T-cell (primary cell): ENCODE data around the gene DEFB114. TPM values are rescaled to one million over a fixed set of nuclear protein-coding genes. Genes with fewer than 3 reads are reported as not detected.

Experiments
- ATAC-seq, 4 experiments: fragments of 200-7000 bp in 3 of 4; fragments of 150-1000 bp in 1 of 4; cut with Tn5 transposase; replicated peaks in 1 of 4; 1 replicate in 3 of 4; 2 replicates in 1 of 4; pipeline ENCODE4 v1.10.0; 2021; ENCODE audit warnings: moderate library complexity in 3 of 4, mild to moderate bottlenecking in 2 of 4, moderate number of reproducible peaks in 1 of 4
- CTCF ChIA-PET, 2 donors: fragments of 300-600 bp; sonication (Branson Sonifier 250); formaldehyde crosslinking; loops; one replicate each; lab custom pipeline; 2022; ENCODE audit warnings: antibody characterized with exemption in 2 of 2; lab: Charles Lee
- POLR2A ChIA-PET, 2 donors: fragments of 300-600 bp; sonication (Branson Sonifier 250); formaldehyde crosslinking; loops; one replicate each; lab custom pipeline; 2022; ENCODE audit warnings: antibody characterized with exemption in 2 of 2; lab: Charles Lee
- DNase-seq, 35 experiments: peaks; one replicate each; pipeline versions ENCODE4 v3.0.0 to v3.0.0-alpha.2; 2013 to 2023
- H3K27ac ChIP-seq: one replicate; pipeline ENCODE4 v1.5.1; 2013; ENCODE audit warnings: low read length
- H3K27me3 ChIP-seq, 2 experiments: replicated peaks in 1 of 2; 1 replicate in 1 of 2; 2 replicates in 1 of 2; pipeline versions ENCODE4 v1.6.1 to v1.7.0; 2013; ENCODE audit warnings: low read length in 1 of 2, mixed read lengths in 1 of 2; ENCODE audit not compliant: control insufficient read depth in 2 of 2, insufficient read depth in 2 of 2; ENCODE audit errors: extremely low read depth in 1 of 2
- H3K36me3 ChIP-seq, 2 donors: 1 replicate in 1 of 2; 2 replicates in 1 of 2; pipeline versions ENCODE4 v1.6.1 to v1.7.0; 2013; ENCODE audit warnings: low read length in 1 of 2; ENCODE audit not compliant: control insufficient read depth in 2 of 2, insufficient read depth in 1 of 2; ENCODE audit errors: extremely low read depth in 1 of 2
- H3K4me1 ChIP-seq, 2 experiments: 1 replicate in 1 of 2; 2 replicates in 1 of 2; pipeline versions ENCODE4 v1.6.1 to v1.7.0; 2013; ENCODE audit warnings: low read length in 2 of 2, mixed read lengths in 1 of 2; ENCODE audit not compliant: insufficient read depth in 2 of 2, control insufficient read depth in 1 of 2; ENCODE audit errors: extremely low read depth in 1 of 2
- H3K4me3 ChIP-seq, 2 donors: 1 replicate in 1 of 2; 2 replicates in 1 of 2; pipeline versions ENCODE4 v1.5.1 to v1.7.0; 2013; ENCODE audit warnings: mild to moderate bottlenecking in 2 of 2, low read length in 1 of 2, moderate library complexity in 1 of 2; ENCODE audit not compliant: control insufficient read depth in 1 of 2; ENCODE audit errors: extremely low read depth in 1 of 2
- H3K9me3 ChIP-seq: 2 replicates; pipeline ENCODE4 v1.7.0; 2013
- H3K27ac Mint-ChIP-seq, 2 donors: one replicate each; pipeline ENCODE4 v1.8.0; 2020 to 2021; ENCODE audit warnings: mild to moderate bottlenecking in 2 of 2, mixed read lengths in 2 of 2
- H3K27me3 Mint-ChIP-seq, 2 donors: one replicate each; pipeline ENCODE4 v1.8.0; 2021 to 2022; ENCODE audit warnings: mixed read lengths in 2 of 2
- H3K36me3 Mint-ChIP-seq: one replicate; pipeline ENCODE4 v1.8.0; 2021; ENCODE audit warnings: mixed read lengths
- H3K4me1 Mint-ChIP-seq, 3 donors: one replicate each; pipeline ENCODE4 v1.8.0; 2020 to 2022; ENCODE audit warnings: mixed read lengths in 3 of 3, mild to moderate bottlenecking in 1 of 3
- H3K4me3 Mint-ChIP-seq, 3 donors: one replicate each; pipeline ENCODE4 v1.8.0; 2020 to 2022; ENCODE audit warnings: mild to moderate bottlenecking in 3 of 3, mixed read lengths in 3 of 3, moderate library complexity in 3 of 3
- H3K9me3 Mint-ChIP-seq, 3 donors: one replicate each; pipeline ENCODE4 v1.8.0; 2020 to 2022; ENCODE audit warnings: mixed read lengths in 3 of 3
- WGBS: methylation state at CpG from one replicate; pipeline ENCODE4 v1.1.5; 2013; ENCODE audit warnings: missing lambda C conversion rate; ENCODE audit not compliant: insufficient coverage; 5-methylcytosine and 5-hydroxymethylcytosine counted together
- total RNA-seq, 35 experiments: library from RNA in 6 of 35; stranded (reverse) in 6 of 35; fragments of 120-200 nt in 1 of 35; gene quantifications; one replicate each; pipeline versions ENCODE4 v1.2.1 to v1.2.4 and lab custom pipeline; 2013 to 2026

DEFB114 gene, protein sequence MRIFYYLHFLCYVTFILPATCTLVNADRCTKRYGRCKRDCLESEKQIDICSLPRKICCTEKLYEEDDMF
- total RNA-seq (not detected), total RNA-seq (lab: John Stamatoyannopoulos, UW) (0 reads per million in 29 experiments)
- total RNA-seq (2013) = not detected

- ATAC-seq = no peak
- no peaks in the 10 kb centered on the region for H3K4me1 Mint-ChIP-seq
Measured at GRCh38 chr6:49964064-49964463, at the start of gene DEFB114. Gene DEFB114 (minus strand): TSS chr6:49964164. CDS start chr6:49964105, 59 bp downstream.

GRCh38 chr6:50007819-50008218 lies 43.9 kb upstream of the DEFB114 start:
- no peak for ATAC-seq
- no peaks in the 10 kb centered on the region for H3K9me3 ChIP-seq
- Mint-ChIP-seq H3K27me3 (no peaks in the 10 kb centered on the region), H3K27ac (no peak overlapping the region), H3K36me3 (no peaks in the 10 kb centered on the region), H3K4me3 (no peak overlapping the region), H3K9me3 (peaks cover 6 to 9% (median 8%) of the 10 kb centered on the region in 3 donors), H3K4me1 (no peaks in the 10 kb centered on the region)
- no peaks in the 10 kb centered on the region for H3K27me3 ChIP-seq
- CTCF ChIA-PET = no interaction called here
- no peak overlapping the region for H3K4me3 ChIP-seq
- no peak for DNase-seq
- POLR2A ChIA-PET = no interaction called here
- WGBS = 78% methylated on average over 1 of the region's 3 CpGs
- H3K36me3 ChIP-seq = no peaks in the 10 kb centered on the region
- no peak overlapping the region for H3K27ac ChIP-seq
- no peaks in the 10 kb centered on the region for H3K4me1 ChIP-seq

More at GRCh38 chr6:49964064-49964463, at the start of gene DEFB114:
- peaks cover 0 to 1% (median under 1%) of the 10 kb centered on the region in 3 donors for H3K9me3 Mint-ChIP-seq
- WGBS = no CpG with 5 or more reads among the region's 2 CpGs
- H3K4me3 Mint-ChIP-seq = no peak within 1 kb of the TSS
- no peaks in the 10 kb centered on the region for H3K36me3 Mint-ChIP-seq
- ChIA-PET CTCF (no interaction called here), POLR2A (no interaction called here)
- Histone ChIP-seq H3K9me3 (no peaks in the 10 kb centered on the region), H3K27ac (no peak within 1 kb of the TSS), H3K4me3 (no peak within 1 kb of the TSS), H3K36me3 (no peaks in the 10 kb centered on the region), H3K4me1 (no peaks in the 10 kb centered on the region), H3K27me3 (no peaks in the 10 kb centered on the region)
- DNase-seq = no peak
- no peaks in the 10 kb centered on the region for H3K27me3 Mint-ChIP-seq
- no peak within 1 kb of the TSS for H3K27ac Mint-ChIP-seq

DNA sequence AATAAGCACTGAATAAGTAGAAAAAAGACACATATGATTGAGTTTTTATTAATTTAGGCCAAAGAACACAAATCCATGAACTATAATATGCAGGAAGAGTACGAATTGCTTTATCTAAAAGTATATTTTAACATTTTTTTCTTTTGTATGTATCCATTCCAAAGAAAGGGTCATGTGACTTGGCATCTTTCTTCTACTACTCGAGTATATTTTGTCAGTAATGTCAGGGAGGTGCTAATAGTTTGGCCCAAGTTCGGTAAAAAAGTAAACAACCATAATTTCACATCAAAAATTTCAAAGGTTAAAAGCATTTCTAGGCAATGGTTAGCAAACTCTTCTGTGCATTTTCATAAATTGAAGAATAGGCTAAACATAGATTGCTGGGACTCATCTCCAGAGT lies 39.2 kb upstream of the DEFB114 start:
- ChIA-PET CTCF (no interaction called here), POLR2A (no interaction called here)
- ATAC-seq (no peak), DNase-seq (no peak)
- H3K27me3 Mint-ChIP-seq = no peaks in the 10 kb centered on the region
- Histone ChIP-seq H3K36me3 (no peaks in the 10 kb centered on the region), H3K27ac (no peak overlapping the region), H3K27me3 (no peaks in the 10 kb centered on the region), H3K4me3 (no peak overlapping the region), H3K4me1 (no peaks in the 10 kb centered on the region), H3K9me3 (no peaks in the 10 kb centered on the region)
- no peaks in the 10 kb centered on the region for H3K4me1 Mint-ChIP-seq
- H3K27ac Mint-ChIP-seq = no peak overlapping the region
- peaks cover 3 to 14% (median 13%) of the 10 kb centered on the region in 3 donors for H3K9me3 Mint-ChIP-seq
- WGBS = no CpG with 5 or more reads among the region's 3 CpGs
- no peaks in the 10 kb centered on the region for H3K36me3 Mint-ChIP-seq
- H3K4me3 Mint-ChIP-seq = no peak overlapping the region

DNA sequence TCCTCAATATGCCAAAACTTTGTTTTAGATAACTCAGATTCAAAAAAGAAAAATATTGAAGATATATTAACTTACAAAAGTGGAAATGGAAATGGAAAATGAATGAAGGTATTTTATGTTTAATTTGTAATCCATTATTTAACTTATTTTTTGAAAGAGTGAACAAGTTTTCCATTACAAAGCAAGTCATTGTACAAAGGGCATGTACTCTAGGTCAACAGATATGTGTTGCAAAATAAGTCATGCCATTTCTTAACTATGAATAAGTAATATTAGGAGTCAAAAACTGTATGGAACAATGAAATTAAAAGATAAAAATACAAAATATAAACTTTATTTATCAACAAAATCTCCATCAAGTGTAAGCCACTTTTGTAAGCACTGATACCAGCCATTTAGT lies 31.3 kb upstream of the DEFB114 start:
- Histone ChIP-seq H3K4me1 (no peaks in the 10 kb centered on the region), H3K27ac (no peak overlapping the region), H3K36me3 (no peaks in the 10 kb centered on the region), H3K9me3 (no peaks in the 10 kb centered on the region), H3K4me3 (no peak overlapping the region), H3K27me3 (no peaks in the 10 kb centered on the region)
- ATAC-seq (no peak), DNase-seq (no peak)
- ChIA-PET CTCF (no interaction called here), POLR2A (no interaction called here)
- peaks cover 0 to 8% (median 4%) of the 10 kb centered on the region in 3 donors for H3K9me3 Mint-ChIP-seq
- H3K27me3 Mint-ChIP-seq = no peaks in the 10 kb centered on the region
- H3K4me1 Mint-ChIP-seq = no peaks in the 10 kb centered on the region
- H3K4me3 Mint-ChIP-seq = no peak overlapping the region
- H3K36me3 Mint-ChIP-seq = no peaks in the 10 kb centered on the region
- no peak overlapping the region for H3K27ac Mint-ChIP-seq

DNA sequence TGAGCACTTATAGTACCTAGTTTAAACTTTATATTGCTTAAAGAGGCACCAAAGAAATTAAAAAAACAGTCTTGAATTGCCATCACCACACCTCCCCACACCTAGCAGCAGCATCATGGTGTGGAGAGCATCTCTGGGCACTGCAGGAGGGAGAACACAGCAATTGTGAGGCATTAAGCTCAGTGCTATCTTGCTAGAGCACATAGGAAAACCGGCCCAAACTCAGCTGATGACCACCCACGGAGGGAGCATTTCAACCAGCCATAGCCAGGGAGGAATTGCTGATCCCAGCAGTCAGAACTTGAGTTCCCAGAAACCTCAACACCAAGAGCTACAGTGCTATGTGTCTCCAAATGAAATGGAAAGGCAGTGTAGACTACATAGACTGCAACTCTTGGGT lies 24.9 kb upstream of the DEFB114 start:
- Histone ChIP-seq H3K27ac (no peak overlapping the region), H3K4me3 (no peak overlapping the region), H3K36me3 (no peaks in the 10 kb centered on the region), H3K9me3 (no peaks in the 10 kb centered on the region), H3K4me1 (no peaks in the 10 kb centered on the region), H3K27me3 (no peaks in the 10 kb centered on the region)
- no peaks in the 10 kb centered on the region for H3K27me3 Mint-ChIP-seq
- no peak for ATAC-seq
- ChIA-PET POLR2A (no interaction called here), CTCF (no interaction called here)
- H3K9me3 Mint-ChIP-seq = peaks cover 0 to 8% (median 8%) of the 10 kb centered on the region in 3 donors
- 67% methylated on average over 2 of the region's 2 CpGs for WGBS
- no peaks in the 10 kb centered on the region for H3K4me1 Mint-ChIP-seq
- no peak overlapping the region for H3K27ac Mint-ChIP-seq
- no peaks in the 10 kb centered on the region for H3K36me3 Mint-ChIP-seq
- H3K4me3 Mint-ChIP-seq = no peak overlapping the region
- DNase-seq = no peak

- H3K27ac Mint-ChIP-seq = no peak overlapping the region
- H3K4me3 Mint-ChIP-seq = no peak overlapping the region
- H3K27me3 ChIP-seq = no peaks in the 10 kb centered on the region
- ChIA-PET POLR2A (no interaction called here), CTCF (no interaction called here)
- no peaks in the 10 kb centered on the region for H3K4me1 Mint-ChIP-seq
- peaks cover 0 to 6% (median 5%) of the 10 kb centered on the region in 3 donors for H3K9me3 Mint-ChIP-seq
- H3K27me3 Mint-ChIP-seq = no peaks in the 10 kb centered on the region
- no peak overlapping the region for H3K4me3 ChIP-seq
- H3K36me3 Mint-ChIP-seq = no peaks in the 10 kb centered on the region
- H3K4me1 ChIP-seq = no peaks in the 10 kb centered on the region
- no peak overlapping the region for H3K27ac ChIP-seq
- DNase-seq (no peak), ATAC-seq (no peak)
- WGBS = 100% methylated on average over 1 of the region's 2 CpGs
- H3K36me3 ChIP-seq = no peaks in the 10 kb centered on the region
- H3K9me3 ChIP-seq = no peaks in the 10 kb centered on the region
Measured at GRCh38 chr6:49987749-49988148, 23.8 kb upstream of the DEFB114 start.

DNA sequence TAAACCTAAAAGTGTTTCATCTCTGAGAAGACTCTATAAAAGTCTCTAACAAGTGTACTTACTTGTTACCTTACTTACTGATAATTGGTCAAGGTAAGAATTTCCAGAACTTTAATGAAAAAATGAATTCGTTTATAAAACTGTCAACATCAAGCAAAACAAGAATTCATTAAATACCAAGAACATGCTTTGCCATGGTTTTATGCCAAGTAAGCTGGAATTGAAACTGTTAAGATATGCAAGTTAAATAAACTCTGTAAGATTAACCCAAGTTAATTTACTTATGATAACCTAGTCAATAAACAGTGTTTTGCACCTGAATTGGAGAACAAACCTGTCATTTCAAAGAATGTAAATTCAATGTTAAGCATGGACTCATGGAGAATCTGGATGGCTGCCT lies 22.6 kb upstream of the DEFB114 start:
- CTCF ChIA-PET = no interaction called here

More for the DNA sequence above, 22.6 kb upstream of the DEFB114 start:
- Mint-ChIP-seq H3K4me1 (no peaks in the 10 kb centered on the region), H3K27me3 (no peaks in the 10 kb centered on the region), H3K36me3 (no peaks in the 10 kb centered on the region), H3K4me3 (no peak overlapping the region), H3K27ac (no peak overlapping the region), H3K9me3 (peaks cover 0 to 7% (median 0%) of the 10 kb centered on the region in 3 donors)
- ATAC-seq (no peak), DNase-seq (no peak)
- POLR2A ChIA-PET = no interaction called here
- no peaks in the 10 kb centered on the region for H3K36me3 ChIP-seq
- no peak overlapping the region for H3K27ac ChIP-seq
- WGBS = no CpG with 5 or more reads among the region's 1 CpG
- H3K4me1 ChIP-seq = no peaks in the 10 kb centered on the region
- H3K27me3 ChIP-seq = no peaks in the 10 kb centered on the region
- no peaks in the 10 kb centered on the region for H3K9me3 ChIP-seq
- H3K4me3 ChIP-seq = no peak overlapping the region
